Kidney (tissue), 14 donors: ENCODE results near the gene SACM1L. TPM values are rescaled to one million over a fixed set of nuclear protein-coding genes. Genes with fewer than 3 reads are reported as not detected.

Experiments used
- DNase-seq, 5 donors: peaks; one replicate each; pipeline ENCODE4 v3.0.0-alpha.2; 2013 to 2020
- FAIRE-seq: peaks from 2 replicates; lab custom pipeline; 2012; peaks lifted over from hg19 to GRCh38; lab: Jason Lieb, UNC
- H3K27ac ChIP-seq, 2 donors: one replicate each; pipeline ENCODE4 v1.7.0; 2013; ENCODE audit warnings: low read depth in 2 of 2, low read length in 2 of 2, inconsistent platforms in 1 of 2
- H3K27me3 ChIP-seq: one replicate; pipeline ENCODE4 v1.7.1; 2013; ENCODE audit warnings: low read length, inconsistent platforms; ENCODE audit not compliant: control insufficient read depth, insufficient read depth
- H3K36me3 ChIP-seq, 3 donors: one replicate each; pipeline versions ENCODE4 v1.7.0 to v1.7.1; 2013; ENCODE audit warnings: low read length in 3 of 3, control low read depth in 1 of 3, inconsistent platforms in 1 of 3; ENCODE audit not compliant: insufficient read depth in 3 of 3, control insufficient read depth in 2 of 3
- H3K4me1 ChIP-seq, 3 donors: one replicate each; pipeline versions ENCODE4 v1.7.0 to v1.7.1; 2013; ENCODE audit warnings: low read length in 3 of 3, inconsistent platforms in 1 of 3, low read depth in 1 of 3; ENCODE audit not compliant: control insufficient read depth in 2 of 3, insufficient read depth in 2 of 3
- H3K4me3 ChIP-seq, 3 donors: one replicate each; pipeline versions ENCODE4 v1.7.0 to v1.8.1; 2013; ENCODE audit warnings: low read length in 3 of 3, control low read depth in 1 of 3, inconsistent platforms in 1 of 3
- H3K9ac ChIP-seq, 3 donors: one replicate each; pipeline versions ENCODE4 v1.7.0 to v1.7.1; 2013; ENCODE audit warnings: low read length in 3 of 3, control low read depth in 1 of 3, inconsistent platforms in 1 of 3
- H3K9me3 ChIP-seq, 3 donors: one replicate each; pipeline versions ENCODE4 v1.7.0 to v1.7.1; 2013; ENCODE audit warnings: low read length in 3 of 3, control low read depth in 1 of 3, inconsistent platforms in 1 of 3; ENCODE audit not compliant: control insufficient read depth in 2 of 3, insufficient read depth in 1 of 3
- intact Hi-C: fragments of 100-400 bp; cut with DNase I; formaldehyde crosslinking; loops from one replicate; pipeline ENCODE4 v1.11.1; 2022
- polyA plus RNA-seq: library from polyadenylated mRNA; stranded (reverse); fragments of 350-450 nt; fragmentation: Illumina TruSeq; extraction: RNeasy Lipid Tissue Mini Kit (QIAGEN cat#74804); gene quantifications from one replicate; pipeline ENCODE4 v1.2.3, GENCODE V29; 2014; ENCODE audit warnings: low read depth, low replicate concordance; ENCODE audit not compliant: insufficient read depth
- total RNA-seq: library from RNA; stranded (reverse); fragmentation: NEBNext Ultra II Directional; extraction: Animal tissue kit (Norgen Biotek cat#: 25700); gene quantifications from one replicate; pipeline ENCODE4 v1.2.1, GENCODE V29; 2021
- TF ChIP-seq, protein P1 (sequence below): IDR thresholded peaks from 3 replicates; pipeline ENCODE4 v1.5.1; 2012; ENCODE audit warnings: mild to moderate bottlenecking, moderate library complexity, borderline replicate concordance; ENCODE audit not compliant: insufficient read depth; ENCODE audit errors: extremely low read depth
- donor health status: control.
- donor health status: control.
- donor health status: control.
- donor health status: control.
- donor health status: control.
- donor health status: DM: yes; HTN: yes; CAD: no.
- donor health status: Normal renal cell carcinoma (clear cell type).

The SACM1L gene
- total and polyA plus RNA-seq, 2 donors from 2014 or later, result 27.1 to 53.1 TPM

DNA sequence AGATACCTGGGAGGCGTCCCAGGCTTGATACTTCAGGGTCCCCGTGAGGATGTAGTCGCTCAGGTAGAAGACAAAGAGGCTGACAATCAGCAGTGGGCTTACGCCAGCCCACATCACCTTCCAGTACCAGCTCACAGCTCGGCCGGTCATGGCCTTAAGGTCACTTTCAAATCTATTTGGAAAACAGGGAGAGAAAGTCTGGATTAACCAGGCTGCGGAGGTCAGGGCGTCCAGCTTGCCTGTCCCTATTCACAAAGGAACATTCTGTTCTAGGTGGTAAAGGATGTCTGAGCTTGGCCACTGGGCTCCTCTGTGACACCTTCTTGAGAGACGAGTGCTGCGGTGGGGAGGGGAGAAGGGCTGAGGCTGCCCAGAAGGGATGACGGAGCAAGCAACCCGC, 70.7 kb downstream of the SACM1L start:
- Histone ChIP-seq H3K27me3 (no peaks in the 10 kb centered on the region), H3K9ac (no peak overlapping the region), H3K4me1 (no peaks in the 10 kb centered on the region), H3K36me3 (no peaks in the 10 kb centered on the region), H3K4me3 (no peak overlapping the region), H3K9me3 (no peaks in the 10 kb centered on the region), H3K27ac (no peak overlapping the region)
- FAIRE-seq (no peak), DNase-seq (no peak)
- TF ChIP-seq, protein P1, sequence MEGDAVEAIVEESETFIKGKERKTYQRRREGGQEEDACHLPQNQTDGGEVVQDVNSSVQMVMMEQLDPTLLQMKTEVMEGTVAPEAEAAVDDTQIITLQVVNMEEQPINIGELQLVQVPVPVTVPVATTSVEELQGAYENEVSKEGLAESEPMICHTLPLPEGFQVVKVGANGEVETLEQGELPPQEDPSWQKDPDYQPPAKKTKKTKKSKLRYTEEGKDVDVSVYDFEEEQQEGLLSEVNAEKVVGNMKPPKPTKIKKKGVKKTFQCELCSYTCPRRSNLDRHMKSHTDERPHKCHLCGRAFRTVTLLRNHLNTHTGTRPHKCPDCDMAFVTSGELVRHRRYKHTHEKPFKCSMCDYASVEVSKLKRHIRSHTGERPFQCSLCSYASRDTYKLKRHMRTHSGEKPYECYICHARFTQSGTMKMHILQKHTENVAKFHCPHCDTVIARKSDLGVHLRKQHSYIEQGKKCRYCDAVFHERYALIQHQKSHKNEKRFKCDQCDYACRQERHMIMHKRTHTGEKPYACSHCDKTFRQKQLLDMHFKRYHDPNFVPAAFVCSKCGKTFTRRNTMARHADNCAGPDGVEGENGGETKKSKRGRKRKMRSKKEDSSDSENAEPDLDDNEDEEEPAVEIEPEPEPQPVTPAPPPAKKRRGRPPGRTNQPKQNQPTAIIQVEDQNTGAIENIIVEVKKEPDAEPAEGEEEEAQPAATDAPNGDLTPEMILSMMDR, result no peak
- intact Hi-C loops, result no loop called here

DNA sequence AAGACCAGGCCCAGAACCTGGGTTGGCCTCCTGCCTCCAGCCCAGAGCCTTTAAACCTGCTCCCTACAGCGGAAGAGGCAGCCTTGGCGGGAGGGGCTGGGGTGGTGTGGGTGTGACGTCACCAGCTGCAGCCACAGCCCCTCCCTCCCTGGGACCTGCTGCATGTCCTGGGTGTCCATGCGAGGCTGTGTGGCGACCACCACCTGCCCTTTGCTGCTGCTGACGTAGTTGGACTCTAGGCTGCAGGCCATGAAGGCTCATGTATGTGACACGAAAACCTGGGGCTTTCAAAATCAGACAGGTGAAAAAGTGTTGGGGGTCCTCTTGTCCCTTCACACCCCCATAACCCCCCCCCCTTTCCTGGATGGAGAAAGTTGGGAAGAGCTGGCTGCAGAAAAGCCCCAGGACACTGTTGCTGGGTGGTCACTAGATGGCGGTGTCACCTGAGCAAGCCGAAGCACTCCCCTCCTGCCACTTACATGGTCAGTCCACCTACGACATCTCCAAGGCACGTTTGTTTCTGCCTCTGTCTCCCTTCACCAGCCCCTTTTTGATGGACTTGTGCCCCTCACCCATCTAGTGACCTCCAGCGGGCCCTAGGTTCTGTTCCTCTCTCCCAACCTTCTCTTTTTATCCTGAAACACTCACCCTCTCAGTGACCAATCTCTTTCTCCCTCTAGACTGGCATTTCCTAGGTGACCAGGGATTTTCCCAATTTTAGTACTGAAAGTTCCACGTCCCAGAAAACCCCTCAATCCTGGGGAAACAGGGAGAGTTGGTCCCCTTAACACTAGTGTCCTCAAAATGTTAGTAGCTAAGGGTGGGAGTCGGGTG, 71.9 kb downstream of the SACM1L start:
- Histone ChIP-seq H3K4me3 (no peak overlapping the region), H3K4me1 (no peaks in the 10 kb centered on the region), H3K9me3 (no peaks in the 10 kb centered on the region), H3K27me3 (no peaks in the 10 kb centered on the region), H3K36me3 (no peaks in the 10 kb centered on the region), H3K9ac (no peak overlapping the region), H3K27ac (no peak overlapping the region)
- TF ChIP-seq, protein P1, result peak; percentile 77
- FAIRE-seq (no peak), DNase-seq (peak; percentile 48 to 72 (median 66))
- intact Hi-C loops, result no loop called here

- FAIRE-seq (no peak), DNase-seq (no peak)
- Histone ChIP-seq H3K27me3 (no peaks in the 10 kb centered on the region), H3K9ac (no peak overlapping the region), H3K27ac (no peak overlapping the region), H3K4me1 (no peaks in the 10 kb centered on the region), H3K9me3 (no peaks in the 10 kb centered on the region), H3K4me3 (no peak overlapping the region), H3K36me3 (no peaks in the 10 kb centered on the region)
- TF ChIP-seq, protein P1, result no peak
- intact Hi-C loops, result no loop called here
Observed at GRCh38 chr3:45761831-45762230, 72.6 kb downstream of the SACM1L start.
